Trophoblast cell (in vitro differentiated cells and primary cell): ENCODE data around the gene PSMD4.

Experiments
- DNase-seq, 2 donors: peaks; one replicate each; pipeline ENCODE4 v3.0.0-alpha.2; 2016
- H2AFZ ChIP-seq: 2 replicates; pipeline ENCODE4 v1.6.1; 2013; ENCODE audit warnings: low read length, moderate library complexity, mild to moderate bottlenecking; ENCODE audit not compliant: insufficient read depth, poor library complexity
- H2AK5ac ChIP-seq: 2 replicates; pipeline ENCODE4 v1.6.1; 2013; ENCODE audit warnings: mild to moderate bottlenecking, low read length
- H2BK120ac ChIP-seq: 2 replicates; pipeline ENCODE4 v1.6.1; 2013; ENCODE audit warnings: low read length, mild to moderate bottlenecking, moderate library complexity; ENCODE audit not compliant: insufficient read depth, poor library complexity
- H2BK12ac ChIP-seq: 2 replicates; pipeline ENCODE4 v1.6.1; 2013; ENCODE audit warnings: mild to moderate bottlenecking, low read length, moderate library complexity
- H2BK5ac ChIP-seq: 2 replicates; pipeline ENCODE4 v1.6.1; 2013; ENCODE audit warnings: low read length, low read depth, moderate library complexity, mild to moderate bottlenecking; ENCODE audit not compliant: poor library complexity
- H3K14ac ChIP-seq: 2 replicates; pipeline ENCODE4 v1.6.1; 2013; ENCODE audit warnings: mild to moderate bottlenecking, low read length
- H3K18ac ChIP-seq: 2 replicates; pipeline ENCODE4 v1.6.1; 2013; ENCODE audit warnings: mild to moderate bottlenecking, low read length
- H3K23ac ChIP-seq: 2 replicates; pipeline ENCODE4 v1.6.1; 2013; ENCODE audit warnings: low read length
- H3K27ac ChIP-seq: 2 replicates; pipeline ENCODE4 v1.5.1; 2013; ENCODE audit warnings: low read depth, mild to moderate bottlenecking, inconsistent platforms, low read length, moderate library complexity
- H3K27me3 ChIP-seq: 2 replicates; pipeline ENCODE4 v1.6.1; 2013; ENCODE audit warnings: inconsistent platforms, mild to moderate bottlenecking, low read length, moderate library complexity; ENCODE audit not compliant: insufficient read depth
- H3K36me3 ChIP-seq, 2 experiments: 1 replicate in 1 of 2; 2 replicates in 1 of 2; pipeline ENCODE4 v1.6.1; 2013; ENCODE audit warnings: low read length in 2 of 2, mild to moderate bottlenecking in 2 of 2, moderate library complexity in 1 of 2; ENCODE audit not compliant: insufficient read depth in 2 of 2, control insufficient read depth in 1 of 2
- H3K4ac ChIP-seq: 2 replicates; pipeline ENCODE4 v1.6.1; 2013; ENCODE audit warnings: low read depth, mild to moderate bottlenecking, low read length, moderate library complexity
- H3K4me1 ChIP-seq, 2 experiments: 1 replicate in 1 of 2; 2 replicates in 1 of 2; pipeline ENCODE4 v1.6.1; 2013; ENCODE audit warnings: low read length in 2 of 2, mild to moderate bottlenecking in 2 of 2, moderate library complexity in 1 of 2; ENCODE audit not compliant: insufficient read depth in 2 of 2, control insufficient read depth in 1 of 2
- H3K4me2 ChIP-seq: 2 replicates; pipeline ENCODE4 v1.6.1; 2013; ENCODE audit warnings: inconsistent platforms, mild to moderate bottlenecking, low read length, moderate library complexity
- H3K4me3 ChIP-seq: 2 replicates; pipeline ENCODE4 v1.5.1; 2013; ENCODE audit warnings: mild to moderate bottlenecking, low read depth, low read length, inconsistent platforms
- H3K79me1 ChIP-seq: one replicate; pipeline ENCODE4 v1.6.1; 2013; ENCODE audit warnings: low read length
- H3K79me2 ChIP-seq: 2 replicates; pipeline ENCODE4 v1.6.1; 2013; ENCODE audit warnings: low read length, mild to moderate bottlenecking; ENCODE audit not compliant: control insufficient read depth, insufficient read depth, poor library complexity
- H3K9ac ChIP-seq: 2 replicates; pipeline ENCODE4 v1.6.1; 2013; ENCODE audit warnings: mild to moderate bottlenecking, low read length
- H3K9me3 ChIP-seq: 2 replicates; pipeline ENCODE4 v1.6.1; 2013; ENCODE audit warnings: low read depth, mild to moderate bottlenecking, control low read depth, inconsistent platforms, low read length; ENCODE audit not compliant: insufficient read depth
- H4K12ac ChIP-seq: 2 replicates; pipeline ENCODE4 v1.6.1; 2013; ENCODE audit warnings: low read depth, mild to moderate bottlenecking, low read length, moderate library complexity
- H4K8ac ChIP-seq: 2 replicates; pipeline ENCODE4 v1.6.1; 2013; ENCODE audit warnings: low read depth, mild to moderate bottlenecking, low read length, moderate library complexity
- H4K91ac ChIP-seq: one replicate; pipeline ENCODE4 v1.6.1; 2013; ENCODE audit warnings: low read depth, mild to moderate bottlenecking, low read length, moderate library complexity
- WGBS: extraction: QIAGEN DNeasy Blood & Tissue Kit; methylation state at CpG from one replicate; pipeline ENCODE4 v1.1.7; 2013; ENCODE audit warnings: missing lambda C conversion rate; ENCODE audit not compliant: insufficient read length, insufficient coverage; ENCODE audit errors: extremely low coverage; 5-methylcytosine and 5-hydroxymethylcytosine counted together

Gene PSMD4

GRCh38 chr1:151265446-151266236 is 11.1 kb downstream of the PSMD4 start:
- H2AFZ ChIP-seq: no peak overlapping the region
- H3K9ac ChIP-seq: no peak overlapping the region
- no peak overlapping the region for H2BK120ac ChIP-seq
- H3K27me3 ChIP-seq: no peaks in the 10 kb centered on the region
- no peak overlapping the region for H3K27ac ChIP-seq
- H3K18ac ChIP-seq: no peak overlapping the region
- no peak overlapping the region for H4K12ac ChIP-seq
- DNase-seq: no peak
- no peak overlapping the region for H2BK12ac ChIP-seq
- no CpG with 5 or more reads among the region's 14 CpGs for WGBS
- no peak overlapping the region for H3K23ac ChIP-seq
- H2AK5ac ChIP-seq: no peak overlapping the region
- no peak overlapping the region for H4K8ac ChIP-seq
- H3K14ac ChIP-seq: no peak overlapping the region
- H3K4me2 ChIP-seq: no peak overlapping the region
- no peaks in the 10 kb centered on the region for H3K9me3 ChIP-seq
- H3K4me3 ChIP-seq: no peak overlapping the region
- H3K4ac ChIP-seq: no peak overlapping the region
- peaks cover 40 to 52% of the 10 kb centered on the region in 2 experiments for H3K36me3 ChIP-seq
- H3K79me2 ChIP-seq: no peaks in the 10 kb centered on the region
- no peak overlapping the region for H2BK5ac ChIP-seq
- no peak overlapping the region for H4K91ac ChIP-seq
- no peaks in the 10 kb centered on the region for H3K4me1 ChIP-seq
- H3K79me1 ChIP-seq: no peaks in the 10 kb centered on the region

- no peaks in the 10 kb centered on the region for H3K4me1 ChIP-seq
- H3K79me1 ChIP-seq: no peaks in the 10 kb centered on the region
- no peak overlapping the region for H3K4me3 ChIP-seq
- H3K18ac ChIP-seq: no peak overlapping the region
- no peak overlapping the region for H3K4me2 ChIP-seq
- no peak overlapping the region for H2AK5ac ChIP-seq
- no CpG with 5 or more reads among the region's 3 CpGs for WGBS
- no peak for DNase-seq
- no peak overlapping the region for H4K91ac ChIP-seq
- peaks cover 42 to 52% of the 10 kb centered on the region in 2 experiments for H3K36me3 ChIP-seq
- H3K27me3 ChIP-seq: no peaks in the 10 kb centered on the region
- H3K14ac ChIP-seq: no peak overlapping the region
- H3K23ac ChIP-seq: no peak overlapping the region
- no peak overlapping the region for H3K9ac ChIP-seq
- H4K12ac ChIP-seq: no peak overlapping the region
- no peak overlapping the region for H3K27ac ChIP-seq
- no peak overlapping the region for H2AFZ ChIP-seq
- H2BK5ac ChIP-seq: no peak overlapping the region
- H3K79me2 ChIP-seq: no peaks in the 10 kb centered on the region
- H3K9me3 ChIP-seq: no peaks in the 10 kb centered on the region
- no peak overlapping the region for H2BK12ac ChIP-seq
- H2BK120ac ChIP-seq: no peak overlapping the region
- H4K8ac ChIP-seq: no peak overlapping the region
- H3K4ac ChIP-seq: no peak overlapping the region
Observed at GRCh38 chr1:151266315-151266714, 11.8 kb downstream of the PSMD4 start.

DNA sequence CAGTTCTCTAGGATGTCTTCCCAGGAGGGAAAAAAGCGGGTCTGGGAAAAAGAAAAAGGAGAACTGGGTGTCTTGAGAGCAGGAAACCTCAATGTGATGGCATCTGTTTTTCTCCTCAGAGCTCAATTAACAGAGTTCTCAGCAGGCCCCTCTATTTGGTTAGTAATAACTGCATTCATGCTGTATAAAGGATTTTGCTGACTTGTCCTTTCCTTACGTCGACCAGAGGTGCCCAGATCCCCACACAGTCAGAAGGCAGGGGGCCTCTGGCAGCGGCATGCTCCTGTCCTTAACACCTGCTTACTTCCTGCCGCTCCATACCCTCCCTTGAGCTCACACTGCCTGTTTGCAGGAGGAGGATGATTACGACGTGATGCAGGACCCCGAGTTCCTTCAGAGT is 12.3 kb downstream of the PSMD4 start:
- DNase-seq: no peak
- Histone ChIP-seq H3K79me1 (no peaks in the 10 kb centered on the region), H3K4me1 (no peaks in the 10 kb centered on the region), H4K8ac (no peak overlapping the region), H2BK12ac (no peak overlapping the region), H3K9me3 (no peaks in the 10 kb centered on the region), H4K12ac (no peak overlapping the region), H3K9ac (no peak overlapping the region), H3K4me2 (no peak overlapping the region), H3K14ac (no peak overlapping the region), H3K27me3 (no peaks in the 10 kb centered on the region), H2AFZ (no peak overlapping the region), H2BK120ac (no peak overlapping the region), H2AK5ac (no peak overlapping the region), H3K79me2 (no peaks in the 10 kb centered on the region), H3K27ac (no peak overlapping the region), H3K4me3 (no peak overlapping the region), H3K36me3 (peaks cover 39 to 52% of the 10 kb centered on the region in 2 experiments), H3K4ac (no peak overlapping the region), H3K23ac (no peak overlapping the region), H2BK5ac (no peak overlapping the region), H3K18ac (no peak overlapping the region), H4K91ac (no peak overlapping the region)
- WGBS: no CpG with 5 or more reads among the region's 8 CpGs

DNA sequence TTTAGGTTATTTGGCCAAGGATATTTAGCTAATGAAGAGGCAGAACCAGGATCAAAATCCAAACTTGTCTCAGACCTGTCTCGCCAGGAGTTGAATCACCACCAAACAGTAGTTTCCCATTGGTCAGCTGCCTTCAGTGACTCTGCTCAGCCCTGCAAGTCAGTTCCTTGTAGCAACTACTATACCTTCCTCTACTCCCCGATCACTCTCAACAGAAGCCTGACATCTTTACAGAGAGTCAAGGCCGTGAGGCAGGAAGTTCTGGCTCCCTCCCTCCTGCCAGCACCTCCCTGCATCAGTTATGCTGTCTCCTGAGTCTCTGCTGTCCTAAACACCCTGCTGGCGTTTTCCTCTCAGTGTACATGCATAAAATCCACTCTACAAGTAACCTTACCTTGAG is 13.2 kb downstream of the PSMD4 start:
- Histone ChIP-seq H3K14ac (no peak overlapping the region), H3K18ac (no peak overlapping the region), H2BK12ac (no peak overlapping the region), H3K4me1 (no peaks in the 10 kb centered on the region), H3K9me3 (no peaks in the 10 kb centered on the region), H3K23ac (no peak overlapping the region), H3K9ac (no peak overlapping the region), H2AK5ac (no peak overlapping the region), H4K12ac (no peak overlapping the region), H3K4me2 (no peak overlapping the region), H3K79me2 (no peaks in the 10 kb centered on the region), H3K27me3 (no peaks in the 10 kb centered on the region), H3K79me1 (no peaks in the 10 kb centered on the region), H4K91ac (no peak overlapping the region), H3K4ac (no peak overlapping the region), H3K36me3 (peaks cover 36 to 48% of the 10 kb centered on the region in 2 experiments), H2BK120ac (no peak overlapping the region), H4K8ac (no peak overlapping the region), H2BK5ac (no peak overlapping the region), H2AFZ (no peak overlapping the region), H3K4me3 (no peak overlapping the region), H3K27ac (no peak overlapping the region)
- no CpG with 5 or more reads among the region's 4 CpGs for WGBS
- DNase-seq: no peak
